Measurements from ENCODE around the gene MOBP. TPM values are rescaled to one million over a fixed set of nuclear protein-coding genes. Genes with fewer than 3 reads are reported as not detected.

The MOBP gene
- total and polyA plus RNA-seq, 2 of the 8 experiments (the other 6 are each of a cell fraction or from before 2014, with no cell fraction given) = 0.06 to 0.50 TPM

- H2BK15ac ChIP-seq (ENCODE audit: low read length) = no peak overlapping the region
- H2AK5ac ChIP-seq (ENCODE audit: low read depth, low read length) = no peak overlapping the region
- H3K4me1 ChIP-seq (replicated peaks in 1 of 4; ENCODE audit: control insufficient read depth in 3 of 4, insufficient read depth in 4 of 4, low read length in 3 of 4) = peaks cover 0 to 3% (median 0%) of the 10 kb centered on the region in 4 experiments; a peak in 1 of 7 replicates
- H3K27me3 ChIP-seq (replicated peaks in 1 of 4; ENCODE audit: control insufficient read depth in 3 of 4, extremely low read depth in 1 of 4, insufficient read depth in 3 of 4, low read length in 3 of 4) = no peaks in the 10 kb centered on the region
- POLR2A ChIA-PET (ENCODE audit: partially characterized antibody) = no interaction called here
- no peaks in the 10 kb centered on the region for H3K23me2 ChIP-seq (ENCODE audit: low read depth, low read length)
- H3K9ac ChIP-seq (replicated peaks in 1 of 4; ENCODE audit: extremely low read depth in 1 of 4, low read depth in 3 of 4, low read length in 3 of 4) = no peak overlapping the region
- no peak for TF ChIP-seq TBP (IDR thresholded peaks at IDR 0.05; ENCODE audit: low read depth, low read length)
- TF ChIP-seq SUZ12 (IDR thresholded peaks at IDR 0.05; ENCODE audit: low read length) = no peak
- no peak for TF ChIP-seq USF2 (IDR thresholded peaks at IDR 0.05; ENCODE audit: low read length)
- TF ChIP-seq RNF2 (IDR thresholded peaks at IDR 0.05; ENCODE audit: borderline replicate concordance, low read depth, low read length, missing control alignments, poor library complexity, severe bottlenecking) = no peak
- no peak for TF ChIP-seq EGR1 (IDR thresholded peaks at IDR 0.05; ENCODE audit: borderline replicate concordance, low read depth, low read length)
- TF ChIP-seq BRCA1 (IDR thresholded peaks at IDR 0.05; ENCODE audit: low read depth, low read length) = no peak
- TF ChIP-seq YY1 (IDR thresholded peaks at IDR 0.05; ENCODE audit: low read depth, low read length) = no peak
- no peak for TF ChIP-seq POLR2AphosphoS5 (IDR thresholded peaks at IDR 0.05; ENCODE audit: low read depth, low read length)
- H3K56ac ChIP-seq (replicated peaks; ENCODE audit: insufficient read length, low read depth, low read length) = no peak overlapping the region
- H2BK12ac ChIP-seq (ENCODE audit: low read depth, low read length) = no peak overlapping the region
- no peak overlapping the region for H3K14ac ChIP-seq (ENCODE audit: insufficient read length)
- H3K79me2 ChIP-seq (ENCODE audit: control insufficient read depth in 1 of 2, insufficient read depth in 2 of 2, low read length in 2 of 2) = no peaks in the 10 kb centered on the region
- H3K4me3 ChIP-seq (ENCODE audit: extremely low read depth in 1 of 4, insufficient read depth in 2 of 4, low read depth in 3 of 4, low read length in 4 of 4) = no peak overlapping the region
- H2BK5ac ChIP-seq (ENCODE audit: low read depth, low read length) = no peak overlapping the region
- CTCF ChIA-PET (ENCODE audit: partially characterized antibody) = interaction anchor here (1.3 to 1.4 kb wide), 2 partner anchors 12 to 22 kb away, joined by 3 to 6 read pairs; no protein-coding TSS in a partner anchor
- H3K4me2 ChIP-seq (ENCODE audit: insufficient read depth in 1 of 2, low read depth in 2 of 2, low read length in 2 of 2) = no peak overlapping the region
- H3K18ac ChIP-seq (ENCODE audit: extremely low read depth, low read length) = no peak overlapping the region
- no peak for DNase-seq (ENCODE audit: low read depth in 1 of 2, low spot score in 2 of 2)
- H3K36me3 ChIP-seq (ENCODE audit: control insufficient read depth in 2 of 4, insufficient read depth in 4 of 4, low read length in 3 of 4) = no peaks in the 10 kb centered on the region
- H4K91ac ChIP-seq (replicated peaks; ENCODE audit: insufficient read length, low read length) = no peak overlapping the region
- no peak overlapping the region for H3K4ac ChIP-seq (replicated peaks; ENCODE audit: insufficient read length, low read depth, low read length)
- FAIRE-seq = no peak
- peaks cover 0 to under 1% of the 10 kb centered on the region in 2 experiments; a peak in 1 of 4 replicates for H3K9me3 ChIP-seq (ENCODE audit: insufficient read depth in 2 of 2, low read depth in 1 of 2, low read length in 1 of 2)
- H4K5ac ChIP-seq (ENCODE audit: insufficient read length, low read depth, low read length) = no peak overlapping the region
- H4K20me1 ChIP-seq (replicated peaks in 1 of 2; ENCODE audit: control insufficient read depth in 1 of 2, insufficient read depth in 2 of 2, low read length in 2 of 2) = no peaks in the 10 kb centered on the region
- no peak overlapping the region for H4K8ac ChIP-seq (ENCODE audit: extremely low read depth, insufficient read depth, low read length)
- H2AFZ ChIP-seq (ENCODE audit: low read length) = no peak overlapping the region
- H3K23ac ChIP-seq (ENCODE audit: insufficient read length) = no peak overlapping the region
- no peak overlapping the region for H2BK120ac ChIP-seq (replicated peaks; ENCODE audit: low read depth, low read length)
- H3K79me1 ChIP-seq (ENCODE audit: low read depth, low read length) = no peaks in the 10 kb centered on the region
- no peak overlapping the region for H3K27ac ChIP-seq (ENCODE audit: low read depth, low read length)
- no peak overlapping the region for H2BK20ac ChIP-seq (ENCODE audit: low read length)
These were observed 9.3 kb downstream of the MOBP start for GRCh38 chr3:39476783-39477182.

Data from H1 (cell line).